Neuron (in vitro differentiated cells): ENCODE data around the gene FAM120B.

Experiments
- H2AFZ ChIP-seq: one replicate; pipeline ENCODE4 v1.6.1; 2013; ENCODE audit warnings: low read depth, mild to moderate bottlenecking, inconsistent platforms, low read length, moderate library complexity
- H3K27me3 ChIP-seq: one replicate; pipeline ENCODE4 v1.6.1; 2013; ENCODE audit warnings: low read length; ENCODE audit not compliant: insufficient read depth
- H3K36me3 ChIP-seq: one replicate; pipeline ENCODE4 v1.6.1; 2013; ENCODE audit warnings: low read length; ENCODE audit not compliant: insufficient read depth
- H3K4me1 ChIP-seq: one replicate; pipeline ENCODE4 v1.6.1; 2013; ENCODE audit warnings: low read length; ENCODE audit not compliant: insufficient read depth
- H3K4me3 ChIP-seq: 2 replicates; pipeline ENCODE4 v1.5.1; 2013; ENCODE audit warnings: mild to moderate bottlenecking, low read length, moderate library complexity
- H3K9me3 ChIP-seq: one replicate; pipeline ENCODE4 v1.6.1; 2013; ENCODE audit warnings: low read length

The FAM120B gene

GRCh38 chr6:170439366-170440361, 133.1 kb downstream of the FAM120B start:
- peaks cover 50% of the 10 kb centered on the region for H3K4me1 ChIP-seq
- H2AFZ ChIP-seq, result no peak overlapping the region
- no peaks in the 10 kb centered on the region for H3K27me3 ChIP-seq
- H3K4me3 ChIP-seq, result no peak overlapping the region
- H3K36me3 ChIP-seq, result no peaks in the 10 kb centered on the region
- peaks cover 6% of the 10 kb centered on the region for H3K9me3 ChIP-seq

- H3K27me3 ChIP-seq, result no peaks in the 10 kb centered on the region
- H2AFZ ChIP-seq, result no peak overlapping the region
- H3K36me3 ChIP-seq, result no peaks in the 10 kb centered on the region
- H3K4me3 ChIP-seq, result no peak overlapping the region
- peaks cover 6% of the 10 kb centered on the region for H3K9me3 ChIP-seq
- H3K4me1 ChIP-seq, result peaks cover 50% of the 10 kb centered on the region
These were observed 133.9 kb downstream of the FAM120B start for GRCh38 chr6:170440437-170440836.

- no peak overlapping the region for H2AFZ ChIP-seq
- H3K27me3 ChIP-seq, result no peaks in the 10 kb centered on the region
- no peak overlapping the region for H3K4me3 ChIP-seq
- H3K36me3 ChIP-seq, result no peaks in the 10 kb centered on the region
- peaks cover 50% of the 10 kb centered on the region for H3K4me1 ChIP-seq
- peaks cover under 1% of the 10 kb centered on the region for H3K9me3 ChIP-seq
These were observed 134.8 kb downstream of the FAM120B start for GRCh38 chr6:170441316-170441715.

DNA sequence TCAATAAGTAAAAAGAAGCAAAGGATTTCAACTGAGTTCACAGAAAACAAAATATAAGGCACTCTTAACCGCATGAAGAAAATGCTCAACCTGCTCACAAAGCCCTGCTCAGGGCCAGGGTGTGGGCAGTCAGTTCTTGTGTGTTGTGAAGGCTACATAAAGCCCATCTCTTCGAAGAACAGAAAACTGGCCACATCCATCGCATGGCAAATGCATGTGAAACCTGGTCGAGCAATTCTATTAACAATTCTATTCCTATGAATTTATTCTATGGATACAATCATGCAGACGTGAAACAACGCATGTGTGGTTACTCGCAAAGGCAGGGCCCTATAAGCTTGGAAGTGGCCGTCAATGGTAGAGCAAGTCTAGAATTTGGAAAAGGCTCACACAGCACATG, 136.0 kb downstream of the FAM120B start:
- no peak overlapping the region for H2AFZ ChIP-seq
- no peaks in the 10 kb centered on the region for H3K36me3 ChIP-seq
- no peak overlapping the region for H3K4me3 ChIP-seq
- H3K4me1 ChIP-seq, result peaks cover 42% of the 10 kb centered on the region
- no peaks in the 10 kb centered on the region for H3K27me3 ChIP-seq
- no peaks in the 10 kb centered on the region for H3K9me3 ChIP-seq

GRCh38 chr6:170443151-170443662, 136.6 kb downstream of the FAM120B start:
- no peak overlapping the region for H3K4me3 ChIP-seq
- H3K27me3 ChIP-seq, result no peaks in the 10 kb centered on the region
- no peaks in the 10 kb centered on the region for H3K9me3 ChIP-seq
- no peaks in the 10 kb centered on the region for H3K36me3 ChIP-seq
- peaks cover 36% of the 10 kb centered on the region for H3K4me1 ChIP-seq
- no peak overlapping the region for H2AFZ ChIP-seq

- H3K4me1 ChIP-seq, result peaks cover 38% of the 10 kb centered on the region
- no peak overlapping the region for H3K4me3 ChIP-seq
- H3K27me3 ChIP-seq, result no peaks in the 10 kb centered on the region
- no peaks in the 10 kb centered on the region for H3K9me3 ChIP-seq
- no peaks in the 10 kb centered on the region for H3K36me3 ChIP-seq
- no peak overlapping the region for H2AFZ ChIP-seq
These were observed 137.6 kb downstream of the FAM120B start for GRCh38 chr6:170444056-170444591.

DNA sequence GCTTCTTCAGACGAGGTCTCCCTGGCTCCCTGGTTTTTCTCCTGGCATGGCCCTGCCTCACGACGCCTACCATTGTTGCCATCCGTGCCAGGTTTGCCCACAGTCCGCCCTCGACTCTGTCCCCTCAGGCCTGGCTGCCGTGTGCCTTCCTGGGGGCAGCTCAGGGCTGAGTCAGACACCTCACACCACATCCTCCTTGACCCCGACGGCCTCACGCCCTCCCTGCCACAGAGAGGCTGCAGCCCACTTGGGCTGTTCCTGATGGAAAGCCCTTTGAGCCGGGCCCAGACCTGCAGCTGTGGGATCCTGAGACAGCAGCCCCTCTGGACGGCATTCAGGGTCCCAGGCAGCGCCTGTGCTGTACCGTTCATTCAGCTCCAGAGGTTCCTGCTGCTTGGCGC, 138.3 kb downstream of the FAM120B start:
- no peaks in the 10 kb centered on the region for H3K9me3 ChIP-seq
- no peak overlapping the region for H2AFZ ChIP-seq
- no peak overlapping the region for H3K4me3 ChIP-seq
- H3K27me3 ChIP-seq, result no peaks in the 10 kb centered on the region
- no peaks in the 10 kb centered on the region for H3K36me3 ChIP-seq
- peaks cover 34% of the 10 kb centered on the region for H3K4me1 ChIP-seq

- Histone ChIP-seq H3K4me3 (no peak overlapping the region), H2AFZ (no peak overlapping the region), H3K36me3 (no peaks in the 10 kb centered on the region), H3K27me3 (no peaks in the 10 kb centered on the region), H3K4me1 (peaks cover 29% of the 10 kb centered on the region), H3K9me3 (no peaks in the 10 kb centered on the region)
These were observed 138.9 kb downstream of the FAM120B start for GRCh38 chr6:170445487-170445886.

DNA sequence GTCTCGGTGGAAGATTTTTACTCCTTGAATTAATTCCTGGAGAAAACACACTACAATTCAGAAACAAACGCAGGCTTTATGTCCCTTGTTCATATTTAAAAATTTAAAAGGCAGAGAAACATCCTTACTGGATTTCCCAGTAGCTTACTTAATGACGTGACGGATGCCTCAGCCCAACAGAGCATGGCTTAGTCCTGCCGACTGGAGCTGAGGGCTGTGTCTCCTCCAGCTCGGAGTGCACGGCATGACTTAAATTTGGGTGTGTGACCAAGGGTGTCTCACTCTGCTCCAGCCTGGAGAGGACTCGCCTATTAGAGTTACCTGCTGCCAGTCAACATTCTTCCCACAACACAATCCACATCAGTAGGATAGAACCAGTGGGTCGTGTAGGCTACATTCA, 139.4 kb downstream of the FAM120B start:
- Histone ChIP-seq H3K4me1 (peaks cover 27% of the 10 kb centered on the region), H3K9me3 (no peaks in the 10 kb centered on the region), H3K27me3 (no peaks in the 10 kb centered on the region), H3K36me3 (no peaks in the 10 kb centered on the region), H2AFZ (no peak overlapping the region), H3K4me3 (no peak overlapping the region)

- Histone ChIP-seq H3K27me3 (no peaks in the 10 kb centered on the region), H3K4me1 (peaks cover 22% of the 10 kb centered on the region), H2AFZ (no peak overlapping the region), H3K4me3 (no peak overlapping the region), H3K9me3 (no peaks in the 10 kb centered on the region), H3K36me3 (no peaks in the 10 kb centered on the region)
These were observed 140.4 kb downstream of the FAM120B start for GRCh38 chr6:170446841-170447560.

DNA sequence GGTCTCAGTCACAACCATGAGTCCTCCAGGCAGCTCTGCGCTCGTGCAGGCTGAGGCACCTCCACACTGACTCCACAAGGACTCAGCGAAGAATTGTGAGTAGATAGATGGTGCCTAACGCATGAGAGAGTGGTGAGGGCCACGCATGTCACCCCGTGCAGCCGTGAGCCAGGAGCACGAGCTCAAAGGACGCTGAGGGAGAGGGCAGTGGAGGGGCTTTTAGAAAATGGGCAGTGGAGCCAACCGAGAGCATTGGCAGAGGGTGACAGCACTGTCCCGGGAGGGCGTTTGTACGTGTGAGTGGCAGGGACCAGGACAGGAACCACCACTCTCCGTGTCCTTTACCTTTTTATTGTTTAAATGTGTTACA, 141.0 kb downstream of the FAM120B start:
- Histone ChIP-seq H3K27me3 (no peaks in the 10 kb centered on the region), H3K36me3 (no peaks in the 10 kb centered on the region), H3K9me3 (no peaks in the 10 kb centered on the region), H2AFZ (no peak overlapping the region), H3K4me3 (no peak overlapping the region), H3K4me1 (peaks cover 22% of the 10 kb centered on the region)

DNA sequence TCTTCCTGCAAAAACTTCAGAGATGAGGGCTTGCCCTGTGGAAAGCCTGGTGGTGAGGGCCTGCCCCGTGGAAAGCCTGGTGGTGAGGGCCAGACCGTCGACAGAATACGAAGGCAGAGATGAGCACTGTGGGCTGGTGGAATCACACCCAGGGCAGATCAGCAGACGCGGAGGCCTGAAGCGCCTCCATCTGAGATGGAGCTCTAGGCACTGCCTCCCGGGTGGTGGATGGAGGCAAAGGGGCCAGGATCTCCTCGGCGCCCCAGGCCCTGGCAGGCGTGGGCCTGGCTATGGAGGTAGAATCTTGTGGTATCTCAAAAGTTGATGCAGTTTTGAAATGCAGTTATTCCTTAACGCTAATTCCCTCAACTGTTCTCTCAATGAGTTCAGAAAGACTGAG, 141.8 kb downstream of the FAM120B start:
- Histone ChIP-seq H3K9me3 (no peaks in the 10 kb centered on the region), H2AFZ (peak overlapping the region; percentile 40), H3K27me3 (no peaks in the 10 kb centered on the region), H3K36me3 (no peaks in the 10 kb centered on the region), H3K4me1 (peaks cover 21% of the 10 kb centered on the region), H3K4me3 (no peak overlapping the region)
